Colon (tissue), 2 donors: ENCODE data around the gene NDUFAB1.
"Not testable (repeated sequence)": the region's sequence is repeated elsewhere in the genome, so short reads cannot be mapped to it uniquely, and the experiment has no call there.

Experiments used
- FAIRE-seq: peaks from 2 replicates; lab custom pipeline; 2012; peaks lifted over from hg19 to GRCh38; lab: Jason Lieb, UNC
- donor health status: control.
- donor health status: control.

The NDUFAB1 gene

DNA sequence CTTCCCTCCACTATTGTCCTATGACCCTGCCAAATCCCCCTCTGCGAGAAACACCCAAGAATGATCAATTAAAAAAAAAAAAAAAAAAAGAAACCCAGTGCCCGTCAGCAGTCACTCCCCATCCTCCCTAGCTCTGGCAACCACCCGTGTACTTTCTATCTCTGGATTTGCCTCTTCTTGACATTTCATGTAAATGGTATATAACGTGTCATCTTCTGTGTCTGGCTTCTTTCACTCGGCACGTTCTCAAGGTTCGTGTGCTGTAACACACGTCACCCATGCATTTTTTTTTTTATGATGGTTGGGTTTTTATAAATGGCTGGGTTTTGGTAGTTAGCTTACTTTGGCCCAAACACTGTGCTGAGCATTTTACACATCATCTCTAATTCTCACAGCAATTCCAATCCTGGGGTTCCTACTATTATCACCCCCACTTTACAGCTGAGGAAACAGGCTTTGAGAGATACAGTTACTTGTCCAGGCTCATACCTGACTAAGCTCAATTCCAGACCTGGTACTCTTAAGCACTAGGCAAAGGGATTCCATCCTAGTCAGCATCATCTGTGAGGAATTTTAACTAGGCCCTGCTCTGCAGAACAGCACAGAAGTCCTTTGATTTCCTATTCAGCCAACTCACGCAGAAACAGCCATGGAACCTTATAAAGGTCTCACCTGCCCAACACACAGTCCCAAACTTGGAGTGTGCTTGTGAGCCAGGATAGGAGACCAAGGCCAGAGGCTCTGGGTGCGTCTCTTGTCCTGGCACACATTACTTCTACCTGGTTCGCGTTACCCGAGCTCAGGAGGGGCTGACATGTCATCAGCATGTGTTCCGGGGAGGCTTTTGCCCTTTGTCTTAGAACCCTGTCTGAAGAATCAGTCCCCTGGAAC, 11.7 kb downstream of the NDUFAB1 start:
- FAIRE-seq: no peak

DNA sequence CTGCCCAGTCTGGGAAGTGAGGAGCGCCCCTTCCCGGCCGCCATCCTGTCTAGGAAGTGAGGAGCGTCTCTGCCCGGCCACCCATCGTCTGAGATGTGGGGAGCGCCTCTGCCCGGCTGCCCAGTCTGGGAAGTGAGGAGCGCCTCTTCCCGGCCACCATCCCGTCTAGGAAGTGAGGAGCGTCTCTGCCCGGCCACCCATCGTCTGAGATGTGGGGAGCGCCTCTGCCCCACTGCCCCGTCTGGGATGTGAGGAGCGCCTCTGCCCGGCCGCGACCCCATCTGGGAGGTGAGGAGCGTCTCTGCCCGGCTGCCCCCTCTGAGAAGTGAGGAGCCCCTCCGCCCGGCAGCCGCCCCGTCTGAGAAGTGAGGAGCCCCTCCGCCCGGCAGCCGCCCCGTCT, 12.8 kb downstream of the NDUFAB1 start:
- FAIRE-seq: not testable (repeated sequence)

DNA sequence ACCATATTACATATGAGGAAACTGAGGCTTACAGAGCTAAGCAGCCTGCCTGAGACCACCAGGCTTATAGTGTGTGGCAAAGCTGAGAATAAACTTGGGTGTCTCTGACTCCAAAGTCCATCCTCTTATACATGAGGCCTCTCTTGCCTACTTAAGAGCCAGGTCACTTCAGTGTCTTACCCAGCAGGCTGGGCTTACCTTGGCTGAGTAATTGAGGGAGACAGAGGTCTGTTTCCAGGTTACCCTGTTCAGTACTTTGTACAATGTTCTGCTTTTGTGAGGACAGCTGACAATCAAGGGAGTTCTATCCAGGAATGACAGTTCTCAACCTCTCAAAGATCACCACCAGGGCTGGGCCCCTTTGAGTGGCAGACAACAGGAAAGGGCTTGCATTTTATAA, 14.4 kb downstream of the NDUFAB1 start:
- FAIRE-seq: no peak

DNA sequence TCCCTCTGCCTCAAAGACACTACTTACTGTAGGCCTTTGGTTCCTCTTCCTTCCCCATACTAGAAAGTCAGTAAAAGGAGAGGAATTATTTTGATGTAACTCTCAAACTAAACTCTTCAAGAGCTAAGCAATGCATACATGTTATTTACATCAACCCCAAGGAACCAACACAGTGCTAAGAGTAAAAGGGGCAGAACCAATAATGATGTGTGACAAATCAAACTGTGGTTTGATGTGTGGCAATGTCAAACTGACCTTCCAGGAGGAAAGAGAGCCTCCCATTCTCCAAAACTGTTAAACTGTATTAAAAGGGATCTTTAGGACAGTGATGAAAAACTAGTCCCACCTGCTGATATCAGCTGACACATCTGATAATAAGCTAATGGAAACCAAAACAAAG, 15.7 kb downstream of the NDUFAB1 start:
- FAIRE-seq: no peak

DNA sequence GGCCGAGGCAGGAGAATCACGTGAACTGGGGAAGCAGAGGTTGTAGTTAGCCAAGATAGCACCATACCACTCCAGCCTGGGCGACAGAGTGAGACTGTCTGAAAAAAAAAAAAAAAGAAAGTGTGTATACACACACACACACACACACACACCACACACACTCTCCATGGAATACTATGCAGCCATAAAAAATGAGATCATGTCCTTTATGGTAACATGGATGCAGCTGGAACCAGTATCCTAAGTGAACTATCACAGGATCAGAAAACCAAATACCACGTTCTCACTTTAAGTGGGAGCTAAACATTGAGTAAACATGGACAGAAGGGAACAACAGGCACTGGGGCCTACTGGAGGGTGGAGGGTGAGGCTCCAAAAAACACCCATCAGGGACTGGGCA, 16.7 kb downstream of the NDUFAB1 start:
- FAIRE-seq: no peak

DNA sequence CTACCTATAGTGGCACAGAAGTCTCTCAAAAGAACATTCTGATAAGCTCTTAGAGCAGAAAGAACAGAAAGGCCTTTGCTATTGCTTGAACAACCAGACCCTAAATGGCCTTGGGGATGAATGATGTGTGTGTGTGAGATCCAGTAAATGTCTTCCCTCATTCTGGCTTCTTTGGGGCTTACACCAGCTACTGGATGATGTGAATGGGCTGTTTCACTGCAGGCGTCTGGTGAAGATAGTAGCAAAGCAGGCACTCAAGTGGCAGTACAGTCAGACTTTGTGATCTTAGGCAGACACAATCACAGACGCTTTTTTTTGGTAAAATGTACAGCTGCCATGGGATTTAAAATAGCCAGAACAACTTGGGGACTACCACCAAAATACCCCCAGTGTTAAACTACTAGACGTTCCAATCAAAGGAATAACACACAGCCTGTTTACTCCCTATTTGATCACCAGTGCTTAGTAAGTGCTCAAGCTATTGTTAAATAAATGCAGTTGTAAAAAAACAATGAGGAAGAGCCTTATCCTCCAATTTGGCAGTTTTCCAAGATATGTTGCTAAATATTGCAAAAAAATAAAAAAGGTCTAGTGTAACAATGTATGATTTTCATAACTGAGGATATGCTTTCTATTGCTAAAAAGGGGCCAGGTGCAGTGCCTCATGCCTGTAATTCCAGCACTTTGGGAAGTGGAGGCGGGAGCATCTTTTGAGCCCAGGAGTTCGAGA, 17.9 kb downstream of the NDUFAB1 start:
- FAIRE-seq: no peak

DNA sequence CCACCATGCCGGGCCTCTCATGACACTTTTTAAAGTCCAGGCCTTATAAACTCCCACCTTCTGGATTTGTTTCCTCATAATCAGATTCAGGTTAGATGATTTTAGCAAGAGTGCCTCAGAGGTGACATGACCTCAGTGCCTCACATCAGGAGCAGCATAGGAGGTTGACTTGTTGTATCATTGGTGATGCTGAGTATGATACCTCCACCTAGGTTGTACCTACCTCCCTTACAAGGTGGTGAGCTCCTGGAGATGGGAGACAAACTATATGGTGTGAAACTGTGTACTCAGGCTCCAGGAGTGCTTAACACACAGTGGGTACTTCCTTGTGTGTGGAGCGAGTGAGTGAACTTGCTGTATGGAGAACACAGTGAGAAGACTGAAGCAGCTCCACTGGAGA, 18.6 kb downstream of the NDUFAB1 start:
- no peak for FAIRE-seq

DNA sequence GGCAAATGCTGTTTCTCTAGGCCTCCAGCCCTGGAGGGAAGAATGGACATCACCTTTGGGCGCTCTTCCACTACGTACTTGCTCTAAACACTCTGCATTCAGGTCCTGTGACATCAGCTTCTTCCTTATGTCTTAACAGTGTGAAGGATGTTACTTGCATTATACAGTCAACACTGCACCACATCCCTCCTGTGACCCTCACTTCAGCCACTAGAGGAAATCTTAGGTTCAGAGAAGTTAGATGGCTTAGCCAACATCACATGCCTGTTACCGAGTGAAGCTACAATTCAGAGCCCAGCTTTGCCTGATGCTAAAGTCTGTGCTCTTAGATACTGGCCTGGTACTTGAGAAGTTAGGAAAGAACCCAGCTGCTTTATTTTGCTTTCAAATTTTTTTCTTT, 20.3 kb downstream of the NDUFAB1 start:
- FAIRE-seq: no peak

DNA sequence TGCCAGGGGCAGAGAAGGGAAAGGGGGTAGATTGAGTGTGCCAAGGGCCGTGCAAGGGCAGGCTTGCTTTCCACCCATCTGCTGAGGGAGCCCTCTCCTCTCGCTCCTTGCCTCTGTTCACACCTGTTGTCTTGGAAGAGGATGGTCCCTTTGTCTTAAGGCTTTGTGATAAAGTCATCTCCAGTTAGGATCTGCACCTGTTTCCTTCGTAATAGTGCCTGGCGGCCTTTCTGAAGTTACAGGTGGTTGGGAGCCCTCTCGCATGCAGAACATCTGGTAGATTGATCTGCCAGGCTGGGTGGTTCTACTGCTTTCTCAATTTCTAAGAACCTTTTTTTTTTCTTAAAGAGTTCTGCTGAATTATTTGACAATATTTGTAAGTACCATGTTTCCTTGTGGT, 22.3 kb downstream of the NDUFAB1 start:
- FAIRE-seq: no peak

DNA sequence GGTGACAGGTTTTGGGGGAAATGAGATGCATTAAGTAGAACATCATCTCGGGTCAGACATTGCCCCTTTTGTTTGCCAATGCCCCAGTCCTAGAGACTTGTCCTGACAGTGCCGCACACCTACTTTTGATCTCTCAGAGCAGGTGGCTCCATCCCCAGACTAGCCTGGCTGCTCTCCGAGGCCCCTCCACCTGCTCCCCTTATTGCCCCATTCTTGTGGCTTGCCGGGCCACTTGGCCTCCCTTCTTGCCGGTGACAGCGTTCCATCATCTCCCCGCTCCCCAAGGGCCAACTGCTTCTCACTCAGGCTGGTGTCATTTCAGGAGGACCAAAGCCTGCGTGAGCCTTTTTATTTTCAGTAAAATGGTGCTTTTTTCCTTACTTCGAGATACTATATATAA, 23.7 kb downstream of the NDUFAB1 start:
- no peak for FAIRE-seq

DNA sequence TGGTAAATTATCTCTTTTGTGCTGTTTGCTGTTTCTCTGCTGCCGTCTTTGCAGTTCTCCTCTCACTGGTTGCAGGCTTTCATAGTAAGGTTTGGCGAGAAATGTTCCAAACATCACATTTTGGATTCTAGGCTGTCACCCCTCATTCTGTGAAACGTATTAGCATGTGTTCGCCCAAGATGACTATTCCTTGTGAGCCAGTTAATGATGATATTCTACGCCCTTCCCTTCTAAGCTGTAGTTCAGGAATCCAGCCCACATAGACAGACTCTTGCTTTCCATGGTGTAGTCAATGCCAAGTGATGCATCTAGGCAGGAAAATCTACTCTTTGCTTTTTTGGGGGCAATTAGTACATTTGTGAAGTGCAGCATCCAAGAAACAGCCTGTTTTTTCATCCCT, 24.2 kb downstream of the NDUFAB1 start:
- FAIRE-seq: no peak

DNA sequence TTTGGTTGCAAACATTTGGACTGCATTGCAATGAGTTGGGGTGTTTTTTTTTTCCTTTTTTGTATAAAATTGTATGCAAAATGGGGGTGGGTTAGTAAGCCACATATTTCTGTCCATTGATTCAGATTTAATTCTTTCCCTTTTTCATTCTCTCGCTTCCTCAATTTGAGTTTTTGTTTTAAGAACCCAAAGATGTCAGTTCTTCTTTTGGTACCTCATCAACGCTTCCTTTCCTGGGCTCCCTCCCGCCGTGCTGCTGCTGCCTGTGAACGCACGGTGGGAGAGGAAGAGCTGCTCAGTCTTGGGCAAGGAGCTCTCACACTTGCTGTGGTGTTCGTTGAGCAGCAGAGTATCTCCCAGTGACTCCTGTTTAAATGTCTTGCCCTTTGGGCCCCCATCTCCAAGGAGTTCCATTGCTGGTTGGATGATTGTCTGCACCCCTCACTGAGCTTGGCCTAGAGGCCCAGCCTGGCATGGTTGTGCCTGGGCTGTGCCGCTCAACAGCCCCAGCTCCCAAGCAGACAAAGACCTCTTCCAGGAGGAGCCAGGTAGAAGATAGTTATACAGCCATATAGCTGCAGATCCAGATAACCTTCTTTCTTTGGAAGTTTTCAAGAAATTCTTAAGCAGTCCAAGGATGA, 25.0 kb downstream of the NDUFAB1 start:
- no peak for FAIRE-seq

DNA sequence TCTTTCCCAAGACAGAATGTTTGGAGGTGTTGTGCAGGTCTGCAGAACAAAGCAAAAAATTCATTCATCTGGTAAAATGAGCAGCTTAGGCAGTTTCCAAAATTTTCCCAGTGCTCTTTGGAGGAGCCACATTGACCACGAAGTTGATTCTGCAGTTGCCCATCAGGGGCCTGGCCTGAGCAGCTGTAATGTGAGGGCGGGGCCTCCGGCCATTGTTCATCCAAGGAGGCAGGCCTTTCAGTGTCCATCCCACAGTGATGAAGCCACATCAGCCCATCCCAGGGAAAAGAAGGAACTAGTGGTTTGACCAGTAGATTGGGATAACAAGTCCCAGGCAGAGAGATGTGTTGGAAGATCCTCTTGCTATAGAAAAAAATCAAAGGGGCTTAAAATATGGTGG, 28.5 kb downstream of the NDUFAB1 start:
- no peak for FAIRE-seq

DNA sequence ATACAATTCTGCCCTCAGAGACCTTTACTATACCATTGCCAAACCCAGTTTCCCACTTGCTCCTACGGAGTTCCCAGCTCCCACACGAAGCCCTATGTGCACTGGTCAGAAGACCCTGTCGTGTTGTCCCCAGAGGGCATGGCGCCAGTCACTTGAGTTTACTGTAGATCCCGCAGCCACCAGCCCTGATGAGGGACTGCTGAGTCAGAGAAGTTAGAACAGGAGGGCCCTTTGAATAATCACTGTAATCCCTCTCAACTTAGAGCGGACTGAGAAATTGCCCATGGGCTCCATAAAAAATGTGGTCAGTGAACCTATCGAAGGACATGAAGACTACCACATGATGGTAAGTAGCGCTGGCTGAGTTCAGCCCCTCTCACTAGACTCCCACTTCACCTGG, 29.4 kb downstream of the NDUFAB1 start:
- FAIRE-seq: no peak

DNA sequence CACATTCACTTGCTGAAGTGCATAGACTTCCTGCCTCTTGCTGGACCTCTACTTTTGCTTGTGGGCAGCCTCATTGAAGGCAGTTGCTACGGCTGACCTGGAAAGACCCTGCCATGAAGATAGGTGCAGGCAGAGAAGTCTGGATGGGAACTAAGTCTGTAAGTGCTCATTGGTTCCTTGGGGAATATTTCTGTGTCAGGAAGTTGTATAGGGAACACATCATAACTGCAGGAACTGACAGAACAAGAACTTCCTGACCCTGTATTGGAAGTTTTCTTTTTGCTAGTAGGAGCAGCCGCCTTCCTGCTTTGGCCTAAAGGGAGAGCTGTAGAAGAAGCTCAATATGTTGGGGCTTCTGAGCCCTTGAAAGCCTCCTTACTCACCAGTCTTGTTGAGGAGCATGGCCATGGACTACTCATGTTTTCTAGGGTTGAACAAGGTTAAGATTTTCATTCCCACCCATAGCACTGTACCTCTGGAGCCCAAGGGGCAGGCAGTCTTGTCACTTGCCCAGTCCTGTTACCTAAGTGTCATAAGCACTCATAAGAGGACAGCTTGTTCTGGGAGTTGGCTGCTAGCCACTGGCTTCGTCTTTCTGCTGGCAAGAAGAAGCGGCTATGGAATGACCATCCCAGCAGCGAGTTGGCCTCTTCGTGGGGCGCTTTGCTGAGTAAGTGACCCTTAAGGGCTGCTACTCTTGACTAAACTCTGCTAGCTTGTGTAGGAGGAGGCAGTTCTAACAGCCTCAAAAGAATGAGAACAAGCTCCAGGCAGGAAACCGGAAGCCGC, 31.3 kb downstream of the NDUFAB1 start:
- FAIRE-seq: no peak

DNA sequence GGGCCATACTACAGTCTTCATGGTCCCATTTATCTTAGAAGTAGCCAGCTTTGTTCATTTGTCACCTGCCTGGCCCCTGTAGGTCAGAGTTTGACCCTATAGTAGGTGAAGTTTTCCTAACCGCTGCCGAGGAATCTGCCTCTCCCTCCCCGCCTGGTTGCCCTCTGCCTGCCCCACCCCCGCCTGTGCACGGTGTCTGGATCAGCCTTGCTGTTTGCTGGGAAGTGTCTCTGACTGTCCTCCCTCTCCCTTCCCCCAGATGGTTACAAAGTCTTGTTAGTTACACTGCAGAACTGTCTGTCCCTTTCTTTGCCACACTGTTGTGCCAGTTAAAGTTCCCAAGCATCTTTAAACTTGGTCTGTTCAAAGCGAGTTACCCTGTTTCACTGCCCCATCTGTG, 32.9 kb downstream of the NDUFAB1 start:
- no peak for FAIRE-seq

DNA sequence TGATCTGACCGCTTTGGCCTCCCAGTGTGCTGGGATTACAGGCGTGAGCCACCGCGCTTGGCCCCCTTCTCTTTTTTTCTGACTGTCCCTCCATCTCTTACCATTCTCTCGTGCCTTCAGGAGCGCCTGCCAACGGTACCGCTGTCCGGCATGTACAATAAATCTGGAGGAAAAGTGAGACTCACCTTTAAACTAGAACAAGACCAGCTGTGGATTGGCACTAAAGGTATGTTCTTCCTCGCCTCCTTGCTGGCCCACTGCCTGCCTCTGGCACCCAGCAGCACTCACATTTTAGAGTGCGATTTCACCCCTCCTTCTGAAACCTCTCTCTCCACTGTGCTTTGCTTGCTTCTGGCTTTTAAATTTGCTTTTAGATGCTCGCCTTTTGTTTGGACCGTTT, 33.6 kb downstream of the NDUFAB1 start:
- FAIRE-seq: no peak

DNA sequence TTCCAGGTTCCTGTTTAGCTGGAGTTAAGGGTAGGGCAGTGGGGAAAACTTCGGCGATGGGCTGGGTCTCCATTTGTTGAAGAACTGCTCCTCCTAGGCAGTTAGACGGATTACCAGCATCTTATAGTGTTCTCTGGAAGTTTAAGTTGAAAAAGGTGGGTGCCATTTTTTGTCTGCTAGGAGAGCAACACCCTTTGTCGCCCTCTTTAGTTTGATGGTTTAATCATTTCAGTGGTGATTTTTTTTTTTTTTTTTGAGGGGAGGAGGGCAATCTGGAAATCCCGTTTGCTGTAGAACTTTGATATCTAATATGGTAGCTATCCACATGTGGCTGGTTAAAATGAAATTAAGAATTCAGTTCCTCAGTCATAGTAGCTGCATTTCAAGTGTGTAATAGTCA, 34.5 kb downstream of the NDUFAB1 start:
- no peak for FAIRE-seq

DNA sequence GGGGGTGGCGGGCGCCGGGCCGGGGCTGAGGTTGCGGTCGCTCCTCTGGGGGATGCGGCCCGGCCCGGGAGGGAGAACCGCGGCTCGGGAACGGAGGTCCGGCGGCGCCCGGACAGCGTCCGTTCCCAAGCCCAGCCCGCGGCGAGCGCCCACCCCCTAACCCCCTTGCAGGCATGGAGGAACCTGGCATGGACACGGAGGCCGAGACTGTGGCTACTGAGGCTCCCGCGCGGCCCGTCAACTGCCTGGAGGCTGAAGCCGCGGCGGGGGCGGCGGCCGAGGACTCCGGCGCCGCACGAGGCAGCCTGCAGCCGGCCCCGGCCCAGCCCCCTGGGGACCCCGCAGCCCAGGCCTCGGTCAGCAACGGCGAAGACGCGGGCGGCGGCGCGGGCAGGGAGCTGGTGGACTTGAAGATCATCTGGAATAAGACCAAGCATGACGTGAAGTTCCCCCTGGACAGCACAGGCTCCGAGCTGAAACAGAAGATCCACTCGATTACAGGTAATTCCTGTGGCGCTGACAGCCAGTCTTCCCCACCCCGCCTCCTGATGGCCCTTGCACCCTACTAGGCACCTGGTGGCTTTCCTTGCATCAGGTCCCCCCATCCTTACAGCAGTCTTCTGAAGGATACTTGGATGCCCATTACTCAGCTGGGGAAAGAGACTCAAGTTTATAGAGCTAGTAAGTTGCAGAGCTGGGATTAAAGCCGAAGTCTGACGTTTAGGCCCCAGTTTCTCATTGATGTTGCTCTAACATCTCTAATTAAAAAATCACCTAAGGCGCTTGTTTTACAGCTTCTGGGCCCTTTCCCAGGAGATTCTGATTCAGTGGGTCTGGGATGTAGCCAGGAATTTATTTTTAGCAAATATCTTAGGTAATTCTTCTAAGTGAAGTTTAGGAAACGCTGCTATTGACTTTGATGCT, 38.1 kb downstream of the NDUFAB1 start:
- FAIRE-seq: no peak

DNA sequence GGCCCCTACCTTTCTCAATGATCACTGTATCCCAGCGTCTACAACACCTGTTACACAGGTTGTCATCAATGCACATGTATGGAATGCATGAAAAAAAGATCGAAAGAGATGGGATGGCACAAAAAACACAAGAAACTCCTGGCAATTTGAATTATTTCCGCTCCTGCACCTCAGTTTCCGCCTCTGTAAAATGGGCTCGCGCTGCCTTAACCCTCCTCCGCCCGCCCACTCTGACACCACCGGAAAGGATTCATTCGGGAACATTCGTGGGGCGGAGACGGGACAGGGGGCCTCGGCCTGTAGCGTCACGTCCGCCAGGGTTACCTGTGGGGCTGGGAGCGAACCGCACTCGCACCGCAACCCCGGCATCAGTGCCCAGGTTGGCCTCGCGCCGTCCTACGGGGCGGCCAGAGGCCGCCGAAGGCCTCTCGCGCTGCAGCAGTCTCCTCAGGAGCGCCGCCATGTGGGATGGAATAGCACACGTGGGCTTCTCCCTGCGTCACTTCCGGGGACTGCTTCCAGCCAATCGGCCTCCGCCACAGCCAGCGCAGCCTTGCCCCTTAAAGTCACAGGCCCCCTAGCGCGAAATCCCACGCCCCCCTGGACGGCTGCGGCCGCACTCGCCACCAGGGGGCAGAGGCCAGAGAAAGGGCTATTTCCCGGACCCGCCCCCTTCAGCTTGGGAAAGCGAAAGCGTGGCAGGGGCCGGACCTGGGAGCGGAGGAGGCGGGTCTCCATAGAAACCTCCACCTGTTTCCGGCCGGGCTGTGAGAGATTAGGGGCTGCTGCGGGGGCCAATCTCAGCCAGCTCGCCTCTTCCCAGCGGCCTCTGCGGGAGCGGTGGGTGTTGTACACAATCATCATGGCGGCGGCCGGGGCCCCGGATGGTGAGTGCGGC, 39.0 kb downstream of the NDUFAB1 start, which contains the start of the genes EARS2 and UBFD1:
Gene EARS2, minus strand, starts transcription at position 470 of the 898 bp plus-strand sequence. Its CDS starts 7 bp downstream, at position 463.
Gene UBFD1, plus strand, starts transcription at position 847 of the 898 bp plus-strand sequence. Its CDS starts 16 bp downstream, at position 863.
- FAIRE-seq: no peak
